Activated CD8-positive, alpha-beta memory T cell treated with anti-CD3 and anti-CD28 coated beads for 24 hours (primary cell): Measurements from ENCODE around the gene TMEM214.
A peak's percentile ranks its signal among the peaks of the same experiment; 100 is the strongest.

ENCODE experiments used
- DNase-seq: peaks from one replicate; pipeline ENCODE4 v3.0.0-alpha.2; 2020

TMEM214 gene

GRCh38 chr2:27013738-27014137 is 19.0 kb upstream of the TMEM214 start:
- no peak for DNase-seq

- no peak for DNase-seq
These were observed 17.9 kb upstream of the TMEM214 start for GRCh38 chr2:27014771-27015433.

- peak; percentile 70 for DNase-seq
These were observed 15.9 kb upstream of the TMEM214 start for GRCh38 chr2:27016801-27017325.

GRCh38 chr2:27018142-27018541 is 14.6 kb upstream of the TMEM214 start:
- DNase-seq = no peak

- no peak for DNase-seq
These were observed 13.3 kb upstream of the TMEM214 start for GRCh38 chr2:27019459-27019858.

GRCh38 chr2:27019931-27020855 is 12.6 kb upstream of the TMEM214 start:
- DNase-seq = no peak

GRCh38 chr2:27021253-27022049 is 11.3 kb upstream of the TMEM214 start:
- no peak for DNase-seq

- DNase-seq = no peak
These were observed 9.0 kb upstream of the TMEM214 start for GRCh38 chr2:27023740-27024139.

GRCh38 chr2:27024188-27024587 is 8.6 kb upstream of the TMEM214 start:
- no peak for DNase-seq

- no peak for DNase-seq
These were observed 8.0 kb upstream of the TMEM214 start for GRCh38 chr2:27024812-27025211.

- DNase-seq = no peak
These were observed 7.4 kb upstream of the TMEM214 start for GRCh38 chr2:27025281-27025800.

- DNase-seq = no peak
These were observed 6.6 kb upstream of the TMEM214 start for GRCh38 chr2:27025861-27026851.

- no peak for DNase-seq
These were observed 5.5 kb upstream of the TMEM214 start for GRCh38 chr2:27027211-27027651.

GRCh38 chr2:27029051-27029450 is 3.7 kb upstream of the TMEM214 start:
- DNase-seq = no peak

- no peak for DNase-seq
These were observed 588 bp downstream of the TMEM214 start for GRCh38 chr2:27033253-27033852.

GRCh38 chr2:27038012-27038411 is 5.2 kb downstream of the TMEM214 start:
- no peak for DNase-seq

- no peak for DNase-seq
These were observed 6.0 kb downstream of the TMEM214 start for GRCh38 chr2:27038631-27039339.

GRCh38 chr2:27039426-27039825 is 6.7 kb downstream of the TMEM214 start:
- no peak for DNase-seq

GRCh38 chr2:27039871-27040270 is 7.1 kb downstream of the TMEM214 start:
- no peak for DNase-seq

GRCh38 chr2:27040282-27040681 is 7.5 kb downstream of the TMEM214 start:
- no peak for DNase-seq
